ENCODE measurements around the gene RNF113B.

The RNF113B gene

DNA sequence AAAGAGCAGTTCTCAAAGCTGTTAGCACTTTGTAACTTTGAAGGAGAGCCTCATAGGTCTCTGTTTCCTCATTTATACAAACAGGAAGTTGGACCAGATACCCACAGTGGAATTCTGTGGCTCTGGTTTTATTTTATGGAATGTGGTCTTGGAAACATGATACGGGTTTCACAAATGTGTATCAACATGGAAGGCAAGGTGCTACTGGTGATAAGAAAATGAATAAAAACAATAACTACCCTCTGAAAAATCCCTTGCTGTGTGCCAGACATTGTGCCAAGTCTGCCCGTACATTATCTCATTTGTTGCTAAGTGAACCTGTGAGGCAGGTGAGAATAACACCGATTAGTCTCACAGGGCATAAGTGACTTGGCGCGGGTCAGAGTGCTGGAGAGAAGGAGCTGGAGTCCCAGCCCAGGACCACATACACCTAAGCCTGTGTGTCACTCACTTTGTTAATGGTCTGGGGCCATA lies 45.0 kb upstream of the RNF113B start:
- Histone ChIP-seq H3K4me3 (ENCODE audit: low read length) (no peak overlapping the region), H3F3A (ENCODE audit: control insufficient read depth, insufficient read depth) (no peaks in the 10 kb centered on the region), H3K36me3 (ENCODE audit: control insufficient read depth, low read length) (no peaks in the 10 kb centered on the region), H3K27ac (ENCODE audit: low read depth, low read length) (no peak overlapping the region), H3K9me2 (replicated peaks; ENCODE audit: control insufficient read depth, low read length) (no peaks in the 10 kb centered on the region), H3K79me2 (ENCODE audit: control insufficient read depth, low read length) (no peaks in the 10 kb centered on the region), H3K4me1 (ENCODE audit: control insufficient read depth, low read length) (no peaks in the 10 kb centered on the region), H3K4me2 (ENCODE audit: low read length) (no peak overlapping the region), H3K9me3 (ENCODE audit: control insufficient read depth, insufficient read depth, low read length) (no peaks in the 10 kb centered on the region), H3K27me3 (ENCODE audit: control insufficient read depth, low read length) (no peaks in the 10 kb centered on the region), H4K20me1 (ENCODE audit: control insufficient read depth, insufficient read depth, low read depth, low read length) (no peaks in the 10 kb centered on the region)
- no peak for TF ChIP-seq EZH2phosphoT487 (IDR thresholded peaks at IDR 0.05; ENCODE audit: borderline replicate concordance, low read length)
- TF ChIP-seq CTCF (IDR thresholded peaks at IDR 0.05; ENCODE audit: low read depth, low read length, poor library complexity, severe bottlenecking), result no peak

DNA sequence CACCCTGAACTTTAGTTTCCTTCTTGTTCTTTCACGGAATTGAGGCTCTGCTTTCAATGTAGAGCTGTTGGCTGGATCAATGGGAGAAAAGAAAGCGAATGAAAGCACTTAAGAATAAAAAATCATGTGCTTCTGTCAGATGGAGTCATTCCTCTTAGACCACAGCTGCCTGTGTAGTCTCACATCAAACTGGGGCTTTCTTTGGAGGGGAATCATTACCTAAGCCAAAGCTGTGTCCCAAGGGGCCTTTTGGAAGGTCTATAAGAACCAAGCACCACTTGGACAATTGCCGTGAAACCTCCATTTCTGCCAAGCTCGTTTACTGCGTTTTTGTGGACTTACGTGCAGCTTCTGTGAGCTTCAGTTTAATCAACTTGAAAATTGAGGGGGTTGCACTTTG lies 44.2 kb upstream of the RNF113B start:
- Histone ChIP-seq H3F3A (ENCODE audit: control insufficient read depth, insufficient read depth) (no peaks in the 10 kb centered on the region), H3K9me3 (ENCODE audit: control insufficient read depth, insufficient read depth, low read length) (no peaks in the 10 kb centered on the region), H3K27me3 (ENCODE audit: control insufficient read depth, low read length) (no peaks in the 10 kb centered on the region), H3K4me3 (ENCODE audit: low read length) (no peak overlapping the region), H3K9me2 (replicated peaks; ENCODE audit: control insufficient read depth, low read length) (no peaks in the 10 kb centered on the region), H4K20me1 (ENCODE audit: control insufficient read depth, insufficient read depth, low read depth, low read length) (no peaks in the 10 kb centered on the region), H3K4me2 (ENCODE audit: low read length) (no peak overlapping the region), H3K27ac (ENCODE audit: low read depth, low read length) (no peak overlapping the region), H3K36me3 (ENCODE audit: control insufficient read depth, low read length) (no peaks in the 10 kb centered on the region), H3K4me1 (ENCODE audit: control insufficient read depth, low read length) (no peaks in the 10 kb centered on the region), H3K79me2 (ENCODE audit: control insufficient read depth, low read length) (no peaks in the 10 kb centered on the region)
- TF ChIP-seq CTCF (IDR thresholded peaks at IDR 0.05; ENCODE audit: low read depth, low read length, poor library complexity, severe bottlenecking), result no peak
- TF ChIP-seq EZH2phosphoT487 (IDR thresholded peaks at IDR 0.05; ENCODE audit: borderline replicate concordance, low read length), result no peak

- Histone ChIP-seq H3F3A (ENCODE audit: control insufficient read depth, insufficient read depth) (no peaks in the 10 kb centered on the region), H3K27ac (ENCODE audit: low read depth, low read length) (no peak overlapping the region), H3K9me3 (ENCODE audit: control insufficient read depth, insufficient read depth, low read length) (no peaks in the 10 kb centered on the region), H3K4me2 (ENCODE audit: low read length) (no peak overlapping the region), H3K4me1 (ENCODE audit: control insufficient read depth, low read length) (no peaks in the 10 kb centered on the region), H3K79me2 (ENCODE audit: control insufficient read depth, low read length) (no peaks in the 10 kb centered on the region), H3K9me2 (replicated peaks; ENCODE audit: control insufficient read depth, low read length) (no peaks in the 10 kb centered on the region), H3K36me3 (ENCODE audit: control insufficient read depth, low read length) (no peaks in the 10 kb centered on the region), H3K4me3 (ENCODE audit: low read length) (no peak overlapping the region), H3K27me3 (ENCODE audit: control insufficient read depth, low read length) (no peaks in the 10 kb centered on the region), H4K20me1 (ENCODE audit: control insufficient read depth, insufficient read depth, low read depth, low read length) (no peaks in the 10 kb centered on the region)
- TF ChIP-seq EZH2phosphoT487 (IDR thresholded peaks at IDR 0.05; ENCODE audit: borderline replicate concordance, low read length) (no peak), CTCF (IDR thresholded peaks at IDR 0.05; ENCODE audit: low read depth, low read length, poor library complexity, severe bottlenecking) (no peak)
Observed at GRCh38 chr13:98220271-98220791, 43.3 kb upstream of the RNF113B start.

Data from DOHH2 (cell line).